ENCODE measurements around the gene RPL7A.

DNA sequence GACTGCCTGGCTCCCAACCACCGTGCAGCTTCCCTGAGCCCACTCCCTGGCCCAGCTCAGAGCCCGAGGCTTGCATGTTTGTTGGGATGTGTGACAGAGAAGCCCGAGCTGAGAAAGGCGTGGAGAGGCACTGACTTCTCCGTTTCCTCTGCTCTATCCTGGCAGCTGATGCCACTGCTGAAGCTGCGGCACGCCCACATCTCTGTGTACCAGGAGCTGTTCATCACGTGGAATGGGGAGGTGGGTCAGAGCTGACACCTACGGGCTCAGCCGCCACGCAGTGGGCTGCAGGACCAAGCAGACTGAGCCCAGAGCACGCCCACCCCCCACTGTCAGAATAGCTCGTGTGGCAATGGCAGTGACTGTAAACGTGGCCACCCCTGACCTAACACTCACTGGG, 37.4 kb downstream of the RPL7A start:
- TF ChIP-seq, protein P1, sequence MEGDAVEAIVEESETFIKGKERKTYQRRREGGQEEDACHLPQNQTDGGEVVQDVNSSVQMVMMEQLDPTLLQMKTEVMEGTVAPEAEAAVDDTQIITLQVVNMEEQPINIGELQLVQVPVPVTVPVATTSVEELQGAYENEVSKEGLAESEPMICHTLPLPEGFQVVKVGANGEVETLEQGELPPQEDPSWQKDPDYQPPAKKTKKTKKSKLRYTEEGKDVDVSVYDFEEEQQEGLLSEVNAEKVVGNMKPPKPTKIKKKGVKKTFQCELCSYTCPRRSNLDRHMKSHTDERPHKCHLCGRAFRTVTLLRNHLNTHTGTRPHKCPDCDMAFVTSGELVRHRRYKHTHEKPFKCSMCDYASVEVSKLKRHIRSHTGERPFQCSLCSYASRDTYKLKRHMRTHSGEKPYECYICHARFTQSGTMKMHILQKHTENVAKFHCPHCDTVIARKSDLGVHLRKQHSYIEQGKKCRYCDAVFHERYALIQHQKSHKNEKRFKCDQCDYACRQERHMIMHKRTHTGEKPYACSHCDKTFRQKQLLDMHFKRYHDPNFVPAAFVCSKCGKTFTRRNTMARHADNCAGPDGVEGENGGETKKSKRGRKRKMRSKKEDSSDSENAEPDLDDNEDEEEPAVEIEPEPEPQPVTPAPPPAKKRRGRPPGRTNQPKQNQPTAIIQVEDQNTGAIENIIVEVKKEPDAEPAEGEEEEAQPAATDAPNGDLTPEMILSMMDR (conservative IDR thresholded peaks at IDR 0.05; ENCODE audit: low read length): no peak
- TF ChIP-seq EZH2phosphoT487 (IDR thresholded peaks at IDR 0.05; ENCODE audit: borderline replicate concordance, low read depth, low read length): no peak

Measured in OCI-LY7 (cell line).